HG03280 (cell line): ENCODE results near the gene PEX11B.

Source experiments
- ATAC-seq: cut with Tn5 transposase; IDR thresholded peaks from one replicate; pipeline ENCODE4 v1.9.1; 2021; ENCODE audit warnings: mild to moderate bottlenecking, moderate library complexity; ENCODE audit not compliant: unreplicated experiment

Gene PEX11B

GRCh38 chr1:145918144-145918991, at the start of gene PEX11B:
PEX11B (minus strand) TSS chr1:145918717; CDS start chr1:145918688, 29 bp downstream.
- ATAC-seq, result peak; percentile 82

- ATAC-seq, result no peak
Observed at GRCh38 chr1:145967288-145967687, 48.8 kb upstream of the PEX11B start.

GRCh38 chr1:145965119-145965744, 46.7 kb upstream of the PEX11B start:
- no peak for ATAC-seq

- peak; percentile 87 for ATAC-seq
Observed at GRCh38 chr1:145964328-145965118, 46.0 kb upstream of the PEX11B start, which contains the start of the genes ANKRD34A and POLR3GL. ANKRD34A (minus strand) TSS chr1:145964575; CDS start chr1:145961759, 2,816 bp downstream. POLR3GL (plus strand) TSS chr1:145964690; CDS start chr1:145974866, 10,176 bp downstream.

- no peak for ATAC-seq
Observed at GRCh38 chr1:145963265-145964019, 44.9 kb upstream of the PEX11B start.

- no peak for ATAC-seq
Observed at GRCh38 chr1:145962157-145963102, 43.9 kb upstream of the PEX11B start.

- no peak for ATAC-seq
Observed at GRCh38 chr1:145961425-145962156, 43.1 kb upstream of the PEX11B start.

- ATAC-seq, result no peak
Observed at GRCh38 chr1:145961109-145961424, 42.5 kb upstream of the PEX11B start.

- ATAC-seq, result no peak
Observed at GRCh38 chr1:145960468-145961108, 42.1 kb upstream of the PEX11B start.

GRCh38 chr1:145959957-145960467, 41.5 kb upstream of the PEX11B start:
- no peak for ATAC-seq

GRCh38 chr1:145959333-145959732, 40.8 kb upstream of the PEX11B start:
- no peak for ATAC-seq

- ATAC-seq, result no peak
Observed at GRCh38 chr1:145958734-145959133, 40.2 kb upstream of the PEX11B start.

GRCh38 chr1:145957443-145958319, 39.2 kb upstream of the PEX11B start, which contains the start of gene LIX1L:
LIX1L (minus strand) TSS chr1:145958017; CDS start chr1:145957927, 90 bp downstream.
- peak; percentile 91 for ATAC-seq

- ATAC-seq, result no peak
Observed at GRCh38 chr1:145956781-145957442, 38.4 kb upstream of the PEX11B start.

- no peak for ATAC-seq
Observed at GRCh38 chr1:145956361-145956760, 37.8 kb upstream of the PEX11B start.

- no peak for ATAC-seq
Observed at GRCh38 chr1:145955436-145955835, 36.9 kb upstream of the PEX11B start.

GRCh38 chr1:145953861-145954260, 35.3 kb upstream of the PEX11B start:
- no peak for ATAC-seq
